Endothelial cell of hepatic sinusoid (primary cell): ENCODE measurements around the gene SOX13.
"Not testable (repeated sequence)": the region's sequence is repeated elsewhere in the genome, so short reads cannot be mapped to it uniquely, and the experiment has no call there.

Experiments
- in situ Hi-C: cut with HindIII; loops from 2 replicates; pipeline ENCODE4 v1.10.0; 2017; ENCODE audit warnings: low sequenced_read_pairs

The SOX13 gene

GRCh38 chr1:204085876-204086275 lies 13.0 kb downstream of the SOX13 start:
- in situ Hi-C loops: no loop called here

GRCh38 chr1:204087181-204087892 lies 14.4 kb downstream of the SOX13 start:
- in situ Hi-C loops: no loop called here

- in situ Hi-C loops: no loop called here
These were observed 15.1 kb downstream of the SOX13 start for GRCh38 chr1:204087893-204088528.

GRCh38 chr1:204088596-204088995 lies 15.7 kb downstream of the SOX13 start:
- in situ Hi-C loops: no loop called here

- in situ Hi-C loops: no loop called here
These were observed 16.3 kb downstream of the SOX13 start for GRCh38 chr1:204089044-204089751.

- in situ Hi-C loops: not testable (repeated sequence)
These were observed 17.2 kb downstream of the SOX13 start for GRCh38 chr1:204090132-204090531.

- in situ Hi-C loops: no loop called here
These were observed 18.2 kb downstream of the SOX13 start for GRCh38 chr1:204091066-204091465.

- in situ Hi-C loops: no loop called here
These were observed 18.9 kb downstream of the SOX13 start for GRCh38 chr1:204091787-204092312.

GRCh38 chr1:204092632-204093420 lies 19.9 kb downstream of the SOX13 start:
- in situ Hi-C loops: no loop called here

GRCh38 chr1:204093421-204093717 lies 20.5 kb downstream of the SOX13 start:
- in situ Hi-C loops: no loop called here

GRCh38 chr1:204093781-204094180 lies 20.9 kb downstream of the SOX13 start:
- in situ Hi-C loops: no loop called here

- in situ Hi-C loops: no loop called here
These were observed 21.4 kb downstream of the SOX13 start for GRCh38 chr1:204094313-204094729.

- in situ Hi-C loops: no loop called here
These were observed 22.1 kb downstream of the SOX13 start for GRCh38 chr1:204094856-204095634.

- in situ Hi-C loops: no loop called here
These were observed 24.0 kb downstream of the SOX13 start for GRCh38 chr1:204096931-204097330.

GRCh38 chr1:204098683-204099082 lies 25.8 kb downstream of the SOX13 start:
- in situ Hi-C loops: no loop called here

- in situ Hi-C loops: loop anchor here (5.0 kb wide), 1 partner anchor 77 kb away; no protein-coding TSS in a partner anchor
These were observed 26.8 kb downstream of the SOX13 start for GRCh38 chr1:204099754-204100153.

- in situ Hi-C loops: loop anchor here (5.0 kb wide), 1 partner anchor 80 kb away; no protein-coding TSS in a partner anchor
These were observed 29.2 kb downstream of the SOX13 start for GRCh38 chr1:204102029-204102611.

GRCh38 chr1:204102739-204103430 lies 30.0 kb downstream of the SOX13 start:
- in situ Hi-C loops: loop anchor here (5.0 kb wide), 1 partner anchor 81 kb away; no protein-coding TSS in a partner anchor

- in situ Hi-C loops: loop anchor here (5.0 kb wide), 1 partner anchor 81 kb away; no protein-coding TSS in a partner anchor
These were observed 30.5 kb downstream of the SOX13 start for GRCh38 chr1:204103431-204103741.
